GM12878 (cell line): ENCODE results near the gene C1GALT1. TPM values are rescaled to one million over a fixed set of nuclear protein-coding genes. Genes with fewer than 3 reads are reported as not detected.

Experiments used
- ATF7 ChIP-seq: fragments of 450-650 bp; IDR thresholded peaks from 2 replicates; pipeline ENCODE4 v1.6.1; 2016; ENCODE audit warnings: low read depth, mild to moderate bottlenecking
- BCLAF1 ChIP-seq: fragments of 450-650 bp; IDR thresholded peaks from 2 replicates; pipeline ENCODE4 v1.6.1; 2017; ENCODE audit warnings: antibody characterized with exemption, mild to moderate bottlenecking, moderate library complexity
- CHD1 ChIP-seq: IDR thresholded peaks from 2 replicates; pipeline ENCODE4 v1.6.1; 2012; ENCODE audit warnings: low read depth, low read length, improper control_type of control experiment
- E2F8 ChIP-seq: fragments of 450-650 bp; IDR thresholded peaks from 2 replicates; pipeline ENCODE4 v1.6.1; 2018; ENCODE audit warnings: mild to moderate bottlenecking, low read depth, moderate library complexity; ENCODE audit not compliant: partially characterized antibody
- ESRRA ChIP-seq: IDR thresholded peaks from 2 replicates; pipeline ENCODE4 v1.6.1; 2012; ENCODE audit warnings: mild to moderate bottlenecking, low read length, improper control_type of control experiment
- ETV6 ChIP-seq, 2 experiments: fragments of 450-650 bp in 1 of 2; IDR thresholded peaks in 1 of 2; conservative IDR thresholded peaks in 1 of 2; 2 replicates each; pipeline ENCODE4 v1.6.1; 2014; ENCODE audit warnings: antibody characterized with exemption in 1 of 2, borderline replicate concordance in 1 of 2, low read depth in 1 of 2, mild to moderate bottlenecking in 1 of 2, moderate library complexity in 1 of 2
- HDAC6 ChIP-seq: fragments of 200-600 bp; sonication (generic); IDR thresholded peaks from one replicate; pipeline ENCODE4 v1.8.0; 2017; ENCODE audit warnings: antibody characterized with exemption; ENCODE audit not compliant: unreplicated experiment
- JUNB ChIP-seq: IDR thresholded peaks from 2 replicates; pipeline ENCODE4 v1.6.1; 2016; ENCODE audit warnings: antibody characterized with exemption, mild to moderate bottlenecking
- JUND ChIP-seq: IDR thresholded peaks from 2 replicates; pipeline ENCODE4 v1.6.1; 2012; ENCODE audit warnings: low read depth, mild to moderate bottlenecking, low read length, improper control_type of control experiment, moderate library complexity
- MAX ChIP-seq: IDR thresholded peaks from 2 replicates; pipeline ENCODE4 v1.6.1; 2012; ENCODE audit warnings: low read depth, low read length, improper control_type of control experiment
- NR2C1 ChIP-seq: fragments of 450-650 bp; IDR thresholded peaks from 2 replicates; pipeline ENCODE4 v1.6.1; 2017; ENCODE audit warnings: antibody characterized with exemption, mild to moderate bottlenecking, moderate library complexity
- POLR2A ChIP-seq: IDR thresholded peaks from 2 replicates; pipeline ENCODE4 v1.6.1; 2011; ENCODE audit warnings: low read depth, mild to moderate bottlenecking, low read length
- REST ChIP-seq: IDR thresholded peaks from 2 replicates; pipeline ENCODE4 v1.6.1; 2012; ENCODE audit warnings: mild to moderate bottlenecking, low read depth, low read length
- RFX5 ChIP-seq: IDR thresholded peaks from 2 replicates; pipeline ENCODE4 v1.6.1; 2011; ENCODE audit warnings: low read depth, low read length, improper control_type of control experiment
- SUZ12 ChIP-seq: fragments of 200-600 bp; sonication (generic); IDR thresholded peaks from one replicate; pipeline ENCODE4 v1.6.1; 2018; ENCODE audit warnings: antibody characterized with exemption, mild to moderate bottlenecking; ENCODE audit not compliant: unreplicated experiment
- WRNIP1 ChIP-seq: IDR thresholded peaks from 2 replicates; pipeline ENCODE4 v1.6.1; 2011; ENCODE audit warnings: low read depth, low read length, improper control_type of control experiment, borderline replicate concordance
- ZNF207 ChIP-seq: fragments of 450-650 bp; IDR thresholded peaks from 2 replicates; pipeline ENCODE4 v1.6.1; 2014; ENCODE audit warnings: antibody characterized with exemption, mild to moderate bottlenecking, borderline replicate concordance
- polyA plus RNA-seq, 11 experiments: library from polyadenylated mRNA; depleted of rRNA in 4 of 11; unstranded in 6 of 11; stranded (reverse) in 5 of 11; fragments of >200 nt; fragmentation: Nextera tagmentation in 4 of 11; fragmentation: Illumina TruSeq in 1 of 11; extraction: Ambion mirVana in 4 of 11; extraction: Trizol in 1 of 11; gene quantifications; 1 replicate in 1 of 11; 2 replicates in 10 of 11; pipeline versions ENCODE4 v1.2.1 to v1.2.3, GENCODE V29; 2011 to 2016; ENCODE audit warnings: inconsistent platforms in 2 of 11, missing spikeins in 2 of 11, low read depth in 1 of 11
- total RNA-seq, 4 experiments: library from RNA; depleted of rRNA in 3 of 4; stranded (reverse); fragments of >200 nt in 3 of 4; fragmentation: Illumina TruSeq in 1 of 4; extraction: Trizol in 1 of 4; gene quantifications; 2 replicates each; pipeline versions ENCODE4 v1.2.1 to v1.2.3, GENCODE V29; 2013 to 2021

C1GALT1 gene
- total and polyA plus RNA-seq, 10 of the 15 experiments (the other 5 are each of a cell fraction or from before 2014, with no cell fraction given), result 1.6 to 25.0 (median 8.5) TPM

- TF ChIP-seq NR2C1, result no peak
- 0 out of 2 replicates have a peak, but pooled peaks have one; percentile 27 for TF ChIP-seq JUNB
- no peak for TF ChIP-seq REST
- TF ChIP-seq WRNIP1, result no peak
- TF ChIP-seq ATF7, result peak; percentile 71
- TF ChIP-seq JUND, result no peak
- no peak for TF ChIP-seq E2F8
- TF ChIP-seq ZNF207, result no peak
- no peak for TF ChIP-seq BCLAF1
- no peak for TF ChIP-seq SUZ12
- TF ChIP-seq ESRRA, result no peak
- TF ChIP-seq MAX, result no peak
- TF ChIP-seq ETV6 (conservative IDR thresholded peaks at IDR 0.05 in 1 of 2, IDR thresholded peaks at IDR 0.05 in 1 of 2; ENCODE audit: borderline replicate concordance in 1 of 2, low read depth in 1 of 2), result peak in 1 of 2 experiments; percentile 75; a peak in 1 of 4 replicates
- TF ChIP-seq HDAC6, result no peak
- no peak for TF ChIP-seq RFX5
- no peak for TF ChIP-seq POLR2A
- no peak for TF ChIP-seq CHD1
These were observed 69.4 kb downstream of the C1GALT1 start (continued) for GRCh38 chr7:7251742-7252141.
